ENCODE data around the gene PTPRG. TPM values are rescaled to one million over a fixed set of nuclear protein-coding genes. Genes with fewer than 3 reads are reported as not detected.

The PTPRG gene
- total RNA-seq, 4 donors from 2014 or later: 33.5 to 56.6 (median 46.9) TPM

GRCh38 chr3:62335196-62335595, 773.8 kb downstream of the PTPRG start:
- Histone ChIP-seq H3K4me3 (no peak overlapping the region), H3K9me3 (no peaks in the 10 kb centered on the region), H3K36me3 (no peaks in the 10 kb centered on the region), H3K27me3 (no peaks in the 10 kb centered on the region), H3K4me1 (no peaks in the 10 kb centered on the region), H3K27ac (no peak overlapping the region)
- DNase-seq: no peak
- no peak for TF ChIP-seq CTCF (IDR thresholded peaks at IDR 0.05)
- TF ChIP-seq POLR2A (IDR thresholded peaks at IDR 0.05): no peak

GRCh38 chr3:62343755-62344154, 782.4 kb downstream of the PTPRG start:
- H3K4me1 ChIP-seq: no peaks in the 10 kb centered on the region
- no peak overlapping the region for H3K4me3 ChIP-seq
- H3K36me3 ChIP-seq: no peaks in the 10 kb centered on the region
- TF ChIP-seq POLR2A (IDR thresholded peaks at IDR 0.05): no peak
- no peak for TF ChIP-seq CTCF (IDR thresholded peaks at IDR 0.05)
- DNase-seq: no peak
- H3K27ac ChIP-seq: no peak overlapping the region
- no peaks in the 10 kb centered on the region for H3K27me3 ChIP-seq
- H3K9me3 ChIP-seq: no peaks in the 10 kb centered on the region

Small RNA genes lying within 50 kb of the gene (small RNA-seq; reads per million reads assigned to genes)
- gene RF00019 (0 reads per million in 2 donors), gene RNU2-10P (0 reads per million in 2 donors)
